PC-3 (cell line): ENCODE data around the gene FOXK2. TPM values are rescaled to one million over a fixed set of nuclear protein-coding genes. Genes with fewer than 3 reads are reported as not detected.

Experiments used
- ATAC-seq: fragments of 200-7000 bp; cut with Tn5 transposase; 2 replicates; pipeline ENCODE4 v1.9.1; 2020; ENCODE audit warnings: mild to moderate bottlenecking, moderate library complexity
- BruUV-seq: library from RNA; stranded (reverse); fragments of 400-500 nt; replicated peaks from 2 replicates; lab custom pipeline; 2021; lab: Mats Ljungman, UMichigan
- CTCF ChIA-PET: fragments of 300-600 bp; sonication (Branson Sonifier 250); formaldehyde crosslinking; loops from one replicate; lab custom pipeline; 2022; ENCODE audit warnings: antibody characterized with exemption; lab: Charles Lee
- POLR2A ChIA-PET: fragments of 300-600 bp; sonication (Branson Sonifier 250); formaldehyde crosslinking; loops from one replicate; lab custom pipeline; 2022; ENCODE audit warnings: antibody characterized with exemption; ENCODE audit not compliant: unreplicated experiment; lab: Charles Lee
- DNase-seq: peaks from one replicate; pipeline ENCODE4 v3.0.0-alpha.2; 2015
- H2AFZ ChIP-seq: fragments of 300-600 bp; sonication (generic); 2 replicates; pipeline ENCODE4 v1.6.0; 2016; ENCODE audit warnings: antibody characterized with exemption, low read length
- H3F3A ChIP-seq: fragments of 300-600 bp; sonication (generic); one replicate; pipeline ENCODE4 v1.6.0; 2017; ENCODE audit warnings: antibody characterized with exemption, low read length, control low read depth, mild to moderate bottlenecking; ENCODE audit not compliant: unreplicated experiment
- H3K27ac ChIP-seq: fragments of 300-600 bp; sonication (generic); 2 replicates; pipeline ENCODE4 v1.5.1; 2016; ENCODE audit warnings: mild to moderate bottlenecking, low read length
- H3K27me3 ChIP-seq: fragments of 300-600 bp; sonication (generic); 2 replicates; pipeline ENCODE4 v1.6.1; 2016; ENCODE audit warnings: low read length, mixed read lengths
- H3K36me3 ChIP-seq: fragments of 300-600 bp; sonication (generic); 2 replicates; pipeline ENCODE4 v1.6.1; 2016; ENCODE audit warnings: low read depth, mixed run types, low read length, mixed read lengths
- H3K4me1 ChIP-seq: fragments of 300-600 bp; sonication (generic); 2 replicates; pipeline ENCODE4 v1.5.1; 2016; ENCODE audit warnings: low read length; ENCODE audit not compliant: insufficient read depth
- H3K4me2 ChIP-seq: fragments of 300-600 bp; sonication (generic); 2 replicates; pipeline ENCODE4 v1.6.0; 2016; ENCODE audit warnings: low read length
- H3K4me3 ChIP-seq: fragments of 300-600 bp; sonication (generic); 2 replicates; pipeline ENCODE4 v1.5.1; 2016; ENCODE audit warnings: mild to moderate bottlenecking, low read length, mixed read lengths
- H3K79me2 ChIP-seq: fragments of 300-600 bp; sonication (generic); 2 replicates; pipeline ENCODE4 v1.6.1; 2017; ENCODE audit warnings: low read length, mixed read lengths
- H3K9ac ChIP-seq: fragments of 300-600 bp; sonication (generic); 2 replicates; pipeline ENCODE4 v1.6.0; 2016; ENCODE audit warnings: mild to moderate bottlenecking, low read length
- H3K9me2 ChIP-seq: fragments of 300-600 bp; sonication (generic); replicated peaks from 2 replicates; pipeline ENCODE4 v1.6.1; 2016; ENCODE audit warnings: mixed run types, low read length, mixed read lengths
- H3K9me3 ChIP-seq: fragments of 300-600 bp; sonication (generic); 2 replicates; pipeline ENCODE4 v1.6.1; 2016; ENCODE audit warnings: low read length, mixed read lengths
- H4K20me1 ChIP-seq: fragments of 300-600 bp; sonication (generic); 2 replicates; pipeline ENCODE4 v1.6.1; 2016; ENCODE audit warnings: low read length, mixed read lengths
- EZH2 ChIP-seq: fragments of 300-600 bp; sonication (generic); IDR thresholded peaks from one replicate; pipeline ENCODE4 v1.6.1; 2017; ENCODE audit warnings: antibody characterized with exemption, mild to moderate bottlenecking, low read length; ENCODE audit not compliant: unreplicated experiment
- EZH2phosphoT487 ChIP-seq: fragments of 300-600 bp; sonication (generic); IDR thresholded peaks from 2 replicates; pipeline ENCODE4 v1.6.1; 2018; ENCODE audit warnings: mild to moderate bottlenecking, antibody characterized with exemption, low read length, borderline replicate concordance
- intact Hi-C: fragments of 100-400 bp; cut with micrococcal nuclease; formaldehyde crosslinking; loops from 2 replicates; pipeline ENCODE4 v1.9.0; 2023
- total RNA-seq: library from RNA; depleted of rRNA; stranded (reverse); fragments of >200 nt; gene quantifications from 2 replicates; pipeline ENCODE4 v1.2.3, GENCODE V29; 2014
- TF ChIP-seq, protein P1 (sequence below): fragments of 300-600 bp; sonication (generic); conservative IDR thresholded peaks from 2 replicates; pipeline ENCODE4 v1.5.1; 2017; ENCODE audit warnings: antibody characterized with exemption, low read depth, mild to moderate bottlenecking, low read length

Gene FOXK2
- total RNA-seq, 1 experiment from 2014 or later: 60.5 TPM

DNA sequence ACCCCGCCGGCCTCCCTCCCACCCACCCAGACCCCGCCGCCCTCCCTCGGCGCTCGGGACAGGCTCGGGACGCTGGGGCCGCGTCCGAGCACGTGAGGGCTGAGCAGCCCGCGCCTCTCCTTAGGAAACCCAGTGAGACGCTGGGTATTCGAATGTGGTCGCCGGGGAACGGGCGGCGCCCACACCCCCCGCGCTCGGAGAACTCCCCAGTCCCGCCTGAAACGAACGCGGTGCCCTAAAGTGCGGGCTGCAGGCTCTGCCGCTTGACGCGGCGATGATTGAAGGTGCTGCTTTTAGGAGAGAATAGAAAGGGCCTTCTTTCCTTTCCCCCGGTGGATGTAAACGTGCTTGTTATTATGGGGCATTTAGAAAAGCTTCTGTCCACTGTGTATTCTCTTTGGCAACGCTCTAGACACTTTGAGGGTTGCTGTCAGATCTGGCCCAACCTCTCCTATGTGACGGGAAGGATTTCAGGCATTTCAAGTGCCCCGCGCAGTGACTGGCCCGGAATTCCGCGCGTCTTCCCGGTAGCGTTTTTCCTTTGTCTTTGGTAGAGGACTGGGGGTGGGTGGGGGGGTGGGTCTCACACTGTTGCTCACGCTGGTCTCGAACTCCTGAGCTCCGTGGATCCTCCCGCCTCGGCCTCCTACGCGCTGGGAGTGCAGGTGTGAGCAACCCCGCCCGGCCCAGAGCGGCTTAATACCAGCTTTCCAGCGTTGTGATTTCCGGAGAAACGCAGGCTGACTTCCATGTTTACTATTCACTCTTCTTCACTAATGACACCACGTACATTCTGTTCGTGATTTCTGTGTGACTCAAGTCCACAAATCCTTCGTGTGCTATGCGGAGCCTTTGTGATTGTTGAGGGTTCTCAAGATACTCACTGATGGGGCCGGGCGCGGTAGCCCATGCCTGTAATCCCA, 21.8 kb upstream of the FOXK2 start:
- POLR2A ChIA-PET: no interaction called here
- CTCF ChIA-PET: interaction anchor here (0.5 kb wide), 1 partner anchor 57 kb away, joined by 4 read pairs; no protein-coding TSS in a partner anchor
- Histone ChIP-seq H3K9me3 (no peaks in the 10 kb centered on the region), H3K4me3 (peak overlapping the region; percentile 63), H3K9me2 (no peaks in the 10 kb centered on the region), H4K20me1 (no peaks in the 10 kb centered on the region), H3K27me3 (no peaks in the 10 kb centered on the region), H3K27ac (no peak overlapping the region), H2AFZ (peak overlapping the region; percentile 78), H3K4me2 (peak overlapping the region; percentile 85), H3K4me1 (peaks cover 19% of the 10 kb centered on the region), H3F3A (peaks cover 6% of the 10 kb centered on the region), H3K79me2 (no peaks in the 10 kb centered on the region), H3K9ac (peak overlapping the region; percentile 47), H3K36me3 (no peaks in the 10 kb centered on the region)
- intact Hi-C loops: loop anchor here (10.0 kb wide), 1 partner anchor 83 kb away; the partner anchor contains the start of genes HEXD and OGFOD3
- DNase-seq (peak; percentile 27), ATAC-seq (peak; percentile 12)
- no TSS peak for BruUV-seq
- TF ChIP-seq, protein P1, sequence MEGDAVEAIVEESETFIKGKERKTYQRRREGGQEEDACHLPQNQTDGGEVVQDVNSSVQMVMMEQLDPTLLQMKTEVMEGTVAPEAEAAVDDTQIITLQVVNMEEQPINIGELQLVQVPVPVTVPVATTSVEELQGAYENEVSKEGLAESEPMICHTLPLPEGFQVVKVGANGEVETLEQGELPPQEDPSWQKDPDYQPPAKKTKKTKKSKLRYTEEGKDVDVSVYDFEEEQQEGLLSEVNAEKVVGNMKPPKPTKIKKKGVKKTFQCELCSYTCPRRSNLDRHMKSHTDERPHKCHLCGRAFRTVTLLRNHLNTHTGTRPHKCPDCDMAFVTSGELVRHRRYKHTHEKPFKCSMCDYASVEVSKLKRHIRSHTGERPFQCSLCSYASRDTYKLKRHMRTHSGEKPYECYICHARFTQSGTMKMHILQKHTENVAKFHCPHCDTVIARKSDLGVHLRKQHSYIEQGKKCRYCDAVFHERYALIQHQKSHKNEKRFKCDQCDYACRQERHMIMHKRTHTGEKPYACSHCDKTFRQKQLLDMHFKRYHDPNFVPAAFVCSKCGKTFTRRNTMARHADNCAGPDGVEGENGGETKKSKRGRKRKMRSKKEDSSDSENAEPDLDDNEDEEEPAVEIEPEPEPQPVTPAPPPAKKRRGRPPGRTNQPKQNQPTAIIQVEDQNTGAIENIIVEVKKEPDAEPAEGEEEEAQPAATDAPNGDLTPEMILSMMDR: no peak
- TF ChIP-seq EZH2phosphoT487 (no peak), EZH2 (no peak)

DNA sequence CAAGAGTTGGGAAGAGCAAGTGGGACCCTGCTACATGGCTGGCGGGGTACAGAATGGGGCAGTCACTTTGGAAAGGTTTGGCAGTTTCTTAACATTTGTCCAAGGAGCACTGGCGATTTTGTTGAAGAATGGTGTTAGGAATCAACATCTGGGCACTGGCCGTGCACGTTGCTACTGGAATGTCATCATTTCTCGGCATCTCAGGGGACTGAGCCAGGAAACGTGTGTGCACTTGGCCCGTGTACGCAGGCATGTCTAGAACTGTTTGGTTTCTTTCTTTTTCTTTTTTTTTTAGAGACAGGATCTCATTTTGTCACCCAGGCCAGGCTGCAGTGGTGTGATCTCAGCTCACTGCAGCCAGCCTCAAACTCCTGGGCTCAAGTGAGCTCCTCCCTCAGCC, 17.3 kb upstream of the FOXK2 start:
- Histone ChIP-seq H3K9me2 (no peaks in the 10 kb centered on the region), H3F3A (no peaks in the 10 kb centered on the region), H3K36me3 (no peaks in the 10 kb centered on the region), H2AFZ (no peak overlapping the region), H3K4me1 (no peaks in the 10 kb centered on the region), H3K9ac (no peak overlapping the region), H3K9me3 (no peaks in the 10 kb centered on the region), H3K4me2 (no peak overlapping the region), H4K20me1 (no peaks in the 10 kb centered on the region), H3K79me2 (no peaks in the 10 kb centered on the region), H3K27me3 (no peaks in the 10 kb centered on the region), H3K27ac (no peak overlapping the region), H3K4me3 (no peak overlapping the region)
- ChIA-PET CTCF (no interaction called here), POLR2A (no interaction called here)
- no TSS peak for BruUV-seq
- ATAC-seq: no peak
- no peak for TF ChIP-seq EZH2
- TF ChIP-seq EZH2phosphoT487: no peak
- TF ChIP-seq, protein P1: no peak
- DNase-seq: no peak
- intact Hi-C loops: no loop called here
